HepG2 (cell line): Measurements from ENCODE around the gene PTPRM. TPM values are rescaled to one million over a fixed set of nuclear protein-coding genes. Genes with fewer than 3 reads are reported as not detected.

Source experiments
- AHR ChIP-seq: IDR thresholded peaks from 2 replicates; pipeline ENCODE4 v1.6.1; 2018; ENCODE audit warnings: missing genetic modification reagents, missing compliant biosample characterization
- ARNT ChIP-seq: fragments of 450-650 bp; IDR thresholded peaks from 2 replicates; pipeline ENCODE4 v1.6.1; 2017
- ATF1 ChIP-seq: IDR thresholded peaks from 2 replicates; pipeline ENCODE4 v1.6.1; 2016; ENCODE audit warnings: mild to moderate bottlenecking, control low read depth
- GABPB1 ChIP-seq: IDR thresholded peaks from 2 replicates; pipeline ENCODE4 v1.6.1; 2016; ENCODE audit warnings: mild to moderate bottlenecking, missing genetic modification reagents, moderate library complexity, missing compliant biosample characterization
- HNF1A ChIP-seq, 2 experiments: sonication (generic) in 1 of 2; formaldehyde crosslinking in 1 of 2; IDR thresholded peaks; 2 replicates each; pipeline versions ENCODE4 v1.4.0 to v1.6.1; 2016 to 2020; ENCODE audit warnings: borderline replicate concordance in 1 of 2, low read depth in 1 of 2, mild to moderate bottlenecking in 1 of 2, missing genetic modification reagents in 1 of 2
- HNRNPH1 ChIP-seq: fragments of 200-400 bp; formaldehyde crosslinking; optimal IDR thresholded peaks from 2 replicates; pipeline ENCODE3; 2017; ENCODE audit warnings: mild to moderate bottlenecking, low read depth, low read length
- IKZF4 ChIP-seq: sonication (generic); formaldehyde crosslinking; IDR thresholded peaks from 2 replicates; pipeline ENCODE4 v1.5.1; 2020; ENCODE audit warnings: borderline replicate concordance, mild to moderate bottlenecking, low read depth, missing genetic modification reagents; ENCODE audit errors: not compliant biosample characterization
- ISL2 ChIP-seq: sonication (generic); formaldehyde crosslinking; IDR thresholded peaks from 2 replicates; pipeline ENCODE4 v1.5.0; 2020; ENCODE audit warnings: missing genetic modification reagents
- NFIC ChIP-seq: IDR thresholded peaks from 2 replicates; pipeline ENCODE4 v1.6.1; 2012; ENCODE audit warnings: mild to moderate bottlenecking, low read length, inconsistent platforms
- RARA ChIP-seq: IDR thresholded peaks from 2 replicates; pipeline ENCODE4 v1.6.1; 2016; ENCODE audit warnings: missing genetic modification reagents, missing compliant biosample characterization
- RXRA ChIP-seq: sonication (generic); formaldehyde crosslinking; IDR thresholded peaks from 2 replicates; pipeline ENCODE4 v1.5.1; 2020; ENCODE audit warnings: missing genetic modification reagents
- SKI ChIP-seq: fragments of 450-650 bp; IDR thresholded peaks from one replicate; pipeline ENCODE4 v1.6.1; 2018; ENCODE audit warnings: mild to moderate bottlenecking; ENCODE audit not compliant: partially characterized antibody
- SP140L ChIP-seq: sonication (generic); formaldehyde crosslinking; IDR thresholded peaks from 2 replicates; pipeline ENCODE4 v1.4.0; 2020; ENCODE audit warnings: missing genetic modification reagents, borderline replicate concordance
- TGIF2 ChIP-seq: IDR thresholded peaks from 2 replicates; pipeline ENCODE4 v1.6.1; 2016; ENCODE audit warnings: control low read depth, missing compliant biosample characterization
- U2AF1 ChIP-seq: fragments of 200-400 bp; formaldehyde crosslinking; optimal IDR thresholded peaks from 2 replicates; pipeline ENCODE3; 2017; ENCODE audit warnings: mild to moderate bottlenecking, low read depth, low read length
- ZBTB20 ChIP-seq: sonication (generic); formaldehyde crosslinking; IDR thresholded peaks from 2 replicates; pipeline ENCODE4 v1.8.1; 2023; ENCODE audit warnings: missing genetic modification reagents, low read depth, mild to moderate bottlenecking, borderline replicate concordance
- ZNF160 ChIP-seq: sonication (generic); formaldehyde crosslinking; IDR thresholded peaks from 2 replicates; pipeline ENCODE4 v1.8.0; 2022; ENCODE audit warnings: mild to moderate bottlenecking, inconsistent platforms, missing genetic modification reagents
- ZNF20 ChIP-seq: sonication (generic); formaldehyde crosslinking; IDR thresholded peaks from 2 replicates; pipeline ENCODE4 v1.4.0; 2020; ENCODE audit warnings: mild to moderate bottlenecking, moderate library complexity, missing genetic modification reagents
- ZNF256 ChIP-seq: sonication (generic); formaldehyde crosslinking; conservative IDR thresholded peaks from 2 replicates; pipeline ENCODE4 v1.4.0; 2020; ENCODE audit warnings: missing genetic modification reagents
- ZSCAN30 ChIP-seq: sonication (generic); formaldehyde crosslinking; IDR thresholded peaks from 2 replicates; pipeline ENCODE4 v1.5.0; 2020; ENCODE audit warnings: mild to moderate bottlenecking, missing genetic modification reagents
- polyA plus RNA-seq, 8 experiments: library from polyadenylated mRNA; depleted of rRNA in 3 of 8; stranded (reverse) in 7 of 8; unstranded in 1 of 8; fragments of >200 nt; fragmentation: Illumina TruSeq in 4 of 8; extraction: Trizol in 4 of 8; gene quantifications; 2 replicates each; pipeline versions ENCODE4 v1.2.1 to v1.2.3, GENCODE V29; 2011 to 2016; ENCODE audit warnings: low read depth in 4 of 8, missing spikeins in 1 of 8, mixed read lengths in 1 of 8; ENCODE audit not compliant: insufficient read depth in 1 of 8
- total RNA-seq, 5 experiments: library from RNA; depleted of rRNA; stranded (reverse); fragments of >200 nt; fragmentation: Illumina TruSeq; extraction: Trizol; gene quantifications; 2 replicates each; pipeline ENCODE4 v1.2.3, GENCODE V29; 2016; ENCODE audit warnings: low read depth in 1 of 5
- TF ChIP-seq, protein P1 (sequence below): sonication (generic); formaldehyde crosslinking; IDR thresholded peaks from 2 replicates; pipeline ENCODE4 v1.5.1; 2020; ENCODE audit warnings: mild to moderate bottlenecking, missing genetic modification reagents, moderate library complexity

PTPRM gene
- total and polyA plus RNA-seq, 2 of the 13 experiments (the other 11 are each of a cell fraction or from before 2014, with no cell fraction given): 12.6 to 108 TPM

GRCh38 chr18:7646174-7646886 lies 79.2 kb downstream of the PTPRM start (continued):
- TF ChIP-seq ARNT (no peak), RXRA (CRISPR knock-in tag) (no peak), U2AF1 (no peak), ZNF160 (CRISPR knock-in tag) (no peak), NFIC (0 out of 2 replicates have a peak, but pooled peaks have one; percentile 42), ZNF20 (CRISPR knock-in tag) (no peak), HNF1A (IDR thresholded peaks at IDR 0.05; ENCODE audit: low read depth) (0 out of 2 replicates have a peak, but pooled peaks have one; percentile 12), HNF1A (CRISPR knock-in tag; IDR thresholded peaks at IDR 0.05; ENCODE audit: borderline replicate concordance) (no peak; the same call in 1 of the 2 replicates), ZNF256 (CRISPR knock-in tag) (no peak), AHR (CRISPR knock-in tag) (no peak), HNRNPH1 (no peak), SP140L (no peak), ISL2 (CRISPR knock-in tag) (peak; percentile 78), IKZF4 (CRISPR knock-in tag) (no peak), TGIF2 (CRISPR knock-in tag) (no peak), ZSCAN30 (CRISPR knock-in tag) (no peak), ZBTB20 (CRISPR knock-in tag) (0 out of 2 replicates have a peak, but pooled peaks have one; percentile 31), ATF1 (CRISPR knock-in tag) (no peak), GABPB1 (no peak), RARA (CRISPR knock-in tag) (peak; percentile 59), SKI (no peak)
- TF ChIP-seq, protein P1, sequence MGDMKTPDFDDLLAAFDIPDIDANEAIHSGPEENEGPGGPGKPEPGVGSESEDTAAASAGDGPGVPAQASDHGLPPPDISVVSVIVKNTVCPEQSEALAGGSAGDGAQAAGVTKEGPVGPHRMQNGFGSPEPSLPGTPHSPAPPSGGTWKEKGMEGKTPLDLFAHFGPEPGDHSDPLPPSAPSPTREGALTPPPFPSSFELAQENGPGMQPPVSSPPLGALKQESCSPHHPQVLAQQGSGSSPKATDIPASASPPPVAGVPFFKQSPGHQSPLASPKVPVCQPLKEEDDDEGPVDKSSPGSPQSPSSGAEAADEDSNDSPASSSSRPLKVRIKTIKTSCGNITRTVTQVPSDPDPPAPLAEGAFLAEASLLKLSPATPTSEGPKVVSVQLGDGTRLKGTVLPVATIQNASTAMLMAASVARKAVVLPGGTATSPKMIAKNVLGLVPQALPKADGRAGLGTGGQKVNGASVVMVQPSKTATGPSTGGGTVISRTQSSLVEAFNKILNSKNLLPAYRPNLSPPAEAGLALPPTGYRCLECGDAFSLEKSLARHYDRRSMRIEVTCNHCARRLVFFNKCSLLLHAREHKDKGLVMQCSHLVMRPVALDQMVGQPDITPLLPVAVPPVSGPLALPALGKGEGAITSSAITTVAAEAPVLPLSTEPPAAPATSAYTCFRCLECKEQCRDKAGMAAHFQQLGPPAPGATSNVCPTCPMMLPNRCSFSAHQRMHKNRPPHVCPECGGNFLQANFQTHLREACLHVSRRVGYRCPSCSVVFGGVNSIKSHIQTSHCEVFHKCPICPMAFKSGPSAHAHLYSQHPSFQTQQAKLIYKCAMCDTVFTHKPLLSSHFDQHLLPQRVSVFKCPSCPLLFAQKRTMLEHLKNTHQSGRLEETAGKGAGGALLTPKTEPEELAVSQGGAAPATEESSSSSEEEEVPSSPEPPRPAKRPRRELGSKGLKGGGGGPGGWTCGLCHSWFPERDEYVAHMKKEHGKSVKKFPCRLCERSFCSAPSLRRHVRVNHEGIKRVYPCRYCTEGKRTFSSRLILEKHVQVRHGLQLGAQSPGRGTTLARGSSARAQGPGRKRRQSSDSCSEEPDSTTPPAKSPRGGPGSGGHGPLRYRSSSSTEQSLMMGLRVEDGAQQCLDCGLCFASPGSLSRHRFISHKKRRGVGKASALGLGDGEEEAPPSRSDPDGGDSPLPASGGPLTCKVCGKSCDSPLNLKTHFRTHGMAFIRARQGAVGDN (CRISPR knock-in tag): no peak
